G401.6 (cell line): ENCODE data around the gene HTRA3.
"Not testable (repeated sequence)": the region's sequence is repeated elsewhere in the genome, so short reads cannot be mapped to it uniquely, and the experiment has no call there.

Experiments used
- FAIRE-seq: peaks from 2 replicates; lab custom pipeline; 2012; peaks lifted over from hg19 to GRCh38; lab: Jason Lieb, UNC

HTRA3 gene

DNA sequence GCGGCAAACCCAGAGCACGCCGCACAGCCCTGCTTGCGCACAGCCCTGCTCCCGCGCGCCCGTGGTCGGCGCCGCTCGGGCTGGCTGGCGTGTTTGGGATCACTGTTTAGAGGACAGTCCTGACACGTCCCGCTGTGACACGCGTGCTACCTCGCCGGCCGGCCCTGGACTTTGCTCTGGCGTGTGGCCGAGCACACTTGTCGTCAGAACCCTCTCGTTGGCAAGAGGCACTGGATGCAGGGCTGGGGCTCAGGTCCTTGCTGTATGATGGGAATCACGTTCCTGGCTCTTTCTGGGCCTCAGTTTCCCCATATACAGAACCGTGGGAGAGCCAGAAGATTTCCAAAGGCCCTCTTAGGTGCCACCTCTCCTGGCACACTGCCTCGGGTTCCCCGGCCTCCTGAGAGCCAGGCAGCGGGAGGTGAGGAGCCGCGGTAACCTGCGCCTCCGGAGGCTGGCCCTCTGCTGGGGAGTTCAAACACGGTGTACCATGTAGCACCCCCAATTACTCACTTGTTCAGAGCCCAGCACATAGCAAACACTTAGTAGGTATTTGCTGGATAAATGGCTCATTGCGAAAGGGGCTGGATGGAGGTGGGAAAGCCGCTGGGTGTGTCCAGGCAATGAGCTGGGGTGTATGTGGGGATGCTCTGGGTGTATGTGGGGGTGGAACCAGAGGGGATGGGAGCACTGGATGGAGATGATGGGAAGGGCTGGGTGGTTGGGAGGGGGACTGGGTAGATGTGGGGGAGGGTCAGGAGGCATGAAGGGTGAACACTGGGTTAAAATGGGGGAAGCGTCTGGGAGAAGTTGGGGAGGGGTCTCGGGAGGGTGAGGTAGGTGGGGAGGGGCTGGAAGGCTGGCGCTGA, 76.6 kb downstream of the HTRA3 start:
- FAIRE-seq = no peak

- no peak for FAIRE-seq
Observed at GRCh38 chr4:8346838-8347605, 77.5 kb downstream of the HTRA3 start.

DNA sequence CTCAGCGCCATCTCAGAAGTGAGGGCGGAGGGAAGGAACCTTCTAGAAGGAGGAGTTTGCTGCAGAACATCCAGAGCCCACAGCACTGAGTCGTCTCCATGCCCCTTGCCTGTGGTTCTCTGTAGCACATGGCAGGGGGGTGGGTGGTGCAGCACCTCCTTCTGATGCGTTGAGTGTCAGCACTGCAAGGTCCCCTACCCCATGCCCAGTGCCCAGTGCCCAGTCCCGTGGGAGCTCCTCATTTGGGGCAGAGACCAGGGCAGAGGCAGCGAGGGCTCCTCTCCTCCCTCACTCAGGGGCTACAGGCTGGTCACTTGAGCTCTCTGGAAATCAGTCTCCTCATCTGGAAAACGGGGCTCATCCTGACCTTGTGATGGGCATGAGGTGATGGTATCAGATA, 78.1 kb downstream of the HTRA3 start:
- no peak for FAIRE-seq

DNA sequence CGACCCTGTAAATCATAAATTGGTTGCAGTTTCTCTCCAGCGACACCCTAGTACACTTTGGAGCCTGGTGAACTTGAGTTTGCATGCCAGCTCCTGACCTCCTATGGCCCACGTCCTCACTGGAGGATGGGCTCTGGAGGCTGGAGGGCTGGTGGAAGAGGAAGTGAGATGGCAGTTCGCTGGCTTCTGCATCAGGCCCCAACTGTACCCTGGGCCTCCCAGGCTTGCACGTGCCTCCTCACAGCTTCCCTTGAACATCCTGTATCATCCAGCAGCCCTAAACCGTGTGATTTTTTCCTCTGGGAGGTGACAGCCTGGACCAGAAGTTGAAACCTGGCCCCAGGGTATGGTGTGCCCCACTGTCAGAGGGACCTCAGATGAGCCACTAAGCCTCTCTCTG, 78.5 kb downstream of the HTRA3 start:
- no peak for FAIRE-seq

DNA sequence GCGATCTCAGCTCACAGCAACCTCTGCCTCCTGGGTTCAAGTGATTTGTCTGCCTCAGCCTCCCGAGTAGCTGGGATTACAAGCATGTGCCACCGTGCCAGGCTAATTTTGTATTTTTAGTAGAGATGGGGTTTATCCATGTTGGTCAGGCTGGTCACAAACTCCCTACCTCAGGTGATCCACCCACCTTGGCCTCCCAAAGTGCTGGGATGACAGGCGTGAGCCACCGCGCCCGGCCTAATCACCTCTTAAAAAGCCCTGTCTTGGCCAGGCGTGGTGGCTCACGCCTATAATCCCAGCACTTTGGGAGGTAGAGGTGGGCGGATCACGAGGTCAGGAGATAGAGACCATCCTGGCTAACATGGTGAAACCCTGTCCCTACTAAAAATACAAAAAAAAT, 79.7 kb downstream of the HTRA3 start:
- not testable (repeated sequence) for FAIRE-seq

GRCh38 chr4:8349664-8350236, 80.2 kb downstream of the HTRA3 start:
- no peak for FAIRE-seq

GRCh38 chr4:8350352-8350751, 80.8 kb downstream of the HTRA3 start:
- no peak for FAIRE-seq

DNA sequence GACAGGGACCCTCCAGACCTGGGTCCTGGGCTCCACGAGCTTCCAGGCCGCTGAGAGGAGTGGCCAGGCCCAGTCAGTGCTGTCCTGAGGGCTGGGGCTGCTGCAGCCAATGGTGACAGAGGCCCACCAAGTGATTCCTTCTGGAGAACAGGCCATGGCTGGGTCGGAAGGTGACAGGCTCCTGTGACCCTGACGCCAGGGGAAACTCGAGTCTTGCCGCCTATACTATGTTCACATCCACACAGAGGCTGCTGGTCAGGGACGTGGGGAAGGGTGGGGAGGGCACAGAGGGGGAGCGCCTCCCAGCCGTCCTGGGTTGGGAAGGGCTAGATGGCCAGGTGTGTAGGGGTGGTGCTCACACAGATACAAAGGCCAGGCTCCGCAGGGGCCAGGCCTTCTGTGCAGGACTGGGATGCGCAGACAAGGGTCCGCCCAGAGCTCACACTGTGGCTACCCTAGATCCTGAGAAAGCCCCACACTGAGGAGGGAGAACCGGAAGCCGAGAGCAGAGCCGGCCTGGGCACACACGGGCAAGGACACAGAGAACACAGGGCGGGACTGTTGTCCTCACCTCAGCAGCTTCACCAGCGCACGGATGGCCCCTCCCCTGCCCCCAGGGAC, 81.4 kb downstream of the HTRA3 start:
- no peak for FAIRE-seq

- no peak for FAIRE-seq
Observed at GRCh38 chr4:8351931-8352367, 82.4 kb downstream of the HTRA3 start.

DNA sequence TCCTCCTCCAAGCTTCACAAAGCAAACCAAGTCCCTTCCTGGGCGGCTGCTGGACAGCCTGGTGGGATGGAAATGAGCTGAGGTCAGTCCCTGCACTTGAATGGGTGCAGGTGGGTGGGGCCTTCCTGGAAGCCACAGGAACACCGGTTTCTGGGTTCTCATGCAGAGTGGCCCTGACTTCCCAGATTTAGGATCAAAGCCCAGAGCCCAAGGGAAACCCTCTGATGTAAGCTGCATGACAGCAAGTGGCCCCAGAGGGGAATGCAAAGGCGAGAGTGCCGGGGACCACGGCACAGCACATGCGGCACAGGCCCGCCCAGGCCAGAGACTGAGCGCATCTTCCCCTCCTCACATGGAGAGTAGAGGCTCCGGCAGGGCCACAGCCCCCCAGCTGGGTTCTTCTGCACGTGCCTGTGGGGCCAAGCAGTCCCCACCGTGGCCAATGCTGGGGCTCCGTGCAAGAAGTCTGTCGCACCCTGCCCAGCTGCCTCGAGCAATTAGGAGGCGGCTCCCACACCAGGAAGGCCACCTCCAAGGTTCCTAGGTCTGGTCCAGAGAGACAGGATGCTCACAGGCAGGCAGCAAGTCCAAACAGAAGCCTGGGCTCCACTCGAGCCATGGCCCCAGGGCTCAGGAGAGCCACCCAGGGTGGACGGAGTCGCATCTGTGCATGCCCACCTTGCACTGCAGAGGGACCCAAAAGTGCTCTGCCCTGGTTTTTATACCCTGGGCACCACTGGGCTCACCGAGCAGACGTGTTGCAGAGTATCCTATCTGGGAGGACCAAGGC, 83.0 kb downstream of the HTRA3 start:
- no peak for FAIRE-seq

GRCh38 chr4:8353158-8353669, 83.7 kb downstream of the HTRA3 start:
- FAIRE-seq = no peak

GRCh38 chr4:8353912-8354453, 84.4 kb downstream of the HTRA3 start:
- no peak for FAIRE-seq

DNA sequence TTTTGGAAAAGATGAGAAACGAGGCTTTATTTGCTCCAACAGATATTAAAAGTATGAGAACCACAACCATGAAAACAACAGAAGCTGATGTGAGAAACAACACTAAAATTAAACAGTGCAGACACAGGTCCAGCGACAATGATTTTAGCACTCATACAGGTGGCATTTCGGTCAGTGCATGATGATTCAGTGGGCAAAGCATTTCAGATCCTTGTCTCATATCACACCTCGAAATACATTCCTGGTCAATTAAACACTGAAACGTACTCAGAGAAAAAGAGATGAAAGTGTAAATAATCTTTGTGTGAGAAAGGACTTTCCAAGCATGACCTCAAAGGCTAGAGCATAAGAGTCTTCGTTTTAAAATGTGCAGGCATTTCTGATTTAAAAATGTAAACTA, 85.8 kb downstream of the HTRA3 start:
- no peak for FAIRE-seq

- FAIRE-seq = no peak
Observed at GRCh38 chr4:8355864-8356565, 86.5 kb downstream of the HTRA3 start.
